Parathyroid adenoma (tissue), 2 donors: ENCODE results near the gene KCNH1.

Experiments
- H2AFZ ChIP-seq: fragments of 300-600 bp; sonication (generic); one replicate; pipeline ENCODE4 v1.7.0; 2017; ENCODE audit warnings: antibody characterized with exemption, mild to moderate bottlenecking
- H3K27ac ChIP-seq: fragments of 300-600 bp; sonication (generic); one replicate; pipeline ENCODE4 v1.7.0; 2017
- H3K27me3 ChIP-seq: fragments of 300-600 bp; sonication (generic); one replicate; pipeline ENCODE4 v1.7.0; 2017; ENCODE audit warnings: low read length; ENCODE audit not compliant: control insufficient read depth, insufficient read depth
- H3K36me3 ChIP-seq: fragments of 300-600 bp; sonication (generic); one replicate; pipeline ENCODE4 v1.7.0; 2017; ENCODE audit warnings: low read length; ENCODE audit not compliant: control insufficient read depth, insufficient read depth
- H3K4me1 ChIP-seq: fragments of 300-600 bp; sonication (generic); one replicate; pipeline ENCODE4 v1.7.0; 2017; ENCODE audit warnings: control low read depth
- H3K4me2 ChIP-seq: fragments of 300-600 bp; sonication (generic); one replicate; pipeline ENCODE4 v1.7.0; 2017; ENCODE audit warnings: low read length
- H3K4me3 ChIP-seq: fragments of 300-600 bp; sonication (generic); one replicate; pipeline ENCODE4 v1.7.0; 2017; ENCODE audit warnings: low read depth, low read length
- H3K79me2 ChIP-seq: fragments of 300-600 bp; sonication (generic); one replicate; pipeline ENCODE4 v1.7.0; 2017; ENCODE audit warnings: control low read depth
- H3K9ac ChIP-seq: fragments of 300-600 bp; sonication (generic); one replicate; pipeline ENCODE4 v1.7.0; 2017; ENCODE audit warnings: mild to moderate bottlenecking
- H3K9me3 ChIP-seq: fragments of 300-600 bp; sonication (generic); one replicate; pipeline ENCODE4 v1.7.0; 2017; ENCODE audit warnings: low read length; ENCODE audit not compliant: control insufficient read depth
- CTCF ChIP-seq: fragments of 300-600 bp; sonication (generic); IDR thresholded peaks from one replicate; pipeline ENCODE4 v1.7.0; 2017; ENCODE audit warnings: antibody characterized with exemption, mild to moderate bottlenecking
- donor health status: primary hyperparathyroidism.

The KCNH1 gene

GRCh38 chr1:210905365-210905904 lies 228.5 kb downstream of the KCNH1 start:
- TF ChIP-seq CTCF, result no peak
- Histone ChIP-seq H3K4me3 (no peak overlapping the region), H3K36me3 (no peaks in the 10 kb centered on the region), H2AFZ (no peak overlapping the region), H3K4me2 (no peak overlapping the region), H3K79me2 (no peaks in the 10 kb centered on the region), H3K27me3 (no peaks in the 10 kb centered on the region), H3K4me1 (no peaks in the 10 kb centered on the region), H3K9ac (no peak overlapping the region), H3K9me3 (no peaks in the 10 kb centered on the region), H3K27ac (no peak overlapping the region)

DNA sequence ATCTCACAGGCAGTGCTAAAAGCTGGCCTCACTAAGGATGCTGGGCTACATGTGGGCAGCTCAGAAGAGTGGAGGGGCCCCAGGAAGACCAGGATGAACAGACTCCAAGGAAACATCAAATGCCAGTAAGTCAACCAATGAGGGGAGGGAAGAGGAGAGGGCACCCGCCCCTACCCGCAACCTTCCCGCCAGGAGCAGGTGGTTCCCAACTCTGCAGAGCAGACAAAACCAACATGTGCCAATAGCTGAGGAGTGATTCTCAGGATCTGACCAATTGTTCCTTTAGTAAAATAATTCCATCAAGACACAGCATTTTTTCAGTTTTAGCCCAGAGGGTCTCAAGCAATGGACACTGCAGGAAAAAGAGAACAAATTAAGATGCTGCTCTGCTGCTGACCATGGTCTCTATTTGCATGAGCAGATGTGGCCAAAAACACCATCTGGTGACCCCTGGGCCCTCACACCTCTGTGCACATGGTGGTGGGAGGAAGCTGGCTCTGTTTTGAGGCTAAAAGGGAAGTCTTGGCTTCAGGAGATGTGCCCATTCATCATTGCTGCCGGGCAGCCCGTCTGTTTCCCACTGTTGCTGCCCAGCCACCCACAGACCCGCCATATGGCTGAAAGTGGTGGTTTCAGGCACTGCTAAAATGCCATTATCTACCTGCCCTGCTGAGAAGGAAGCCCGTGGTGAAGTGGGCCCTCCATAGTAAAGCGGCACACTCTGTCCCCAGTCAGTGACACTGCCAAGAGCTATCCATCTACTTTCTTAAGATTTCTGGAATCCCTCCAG lies 231.8 kb downstream of the KCNH1 start:
- H3K27ac ChIP-seq, result no peak overlapping the region
- no peaks in the 10 kb centered on the region for H3K36me3 ChIP-seq
- no peak overlapping the region for H3K9ac ChIP-seq
- H3K79me2 ChIP-seq, result no peaks in the 10 kb centered on the region
- no peak for TF ChIP-seq CTCF
- no peaks in the 10 kb centered on the region for H3K9me3 ChIP-seq
- no peak overlapping the region for H3K4me3 ChIP-seq
- H3K4me1 ChIP-seq, result no peaks in the 10 kb centered on the region
- no peak overlapping the region for H3K4me2 ChIP-seq
- no peaks in the 10 kb centered on the region for H3K27me3 ChIP-seq
- H2AFZ ChIP-seq, result no peak overlapping the region

GRCh38 chr1:210900820-210901219 lies 233.1 kb downstream of the KCNH1 start:
- Histone ChIP-seq H3K9me3 (no peaks in the 10 kb centered on the region), H3K9ac (no peak overlapping the region), H2AFZ (no peak overlapping the region), H3K36me3 (no peaks in the 10 kb centered on the region), H3K27ac (no peak overlapping the region), H3K4me1 (no peaks in the 10 kb centered on the region), H3K4me2 (no peak overlapping the region), H3K79me2 (no peaks in the 10 kb centered on the region), H3K27me3 (no peaks in the 10 kb centered on the region), H3K4me3 (no peak overlapping the region)
- TF ChIP-seq CTCF, result no peak

GRCh38 chr1:210900079-210900478 lies 233.9 kb downstream of the KCNH1 start:
- TF ChIP-seq CTCF, result no peak
- Histone ChIP-seq H3K4me2 (no peak overlapping the region), H3K4me3 (no peak overlapping the region), H3K27ac (no peak overlapping the region), H3K9ac (no peak overlapping the region), H3K9me3 (no peaks in the 10 kb centered on the region), H2AFZ (no peak overlapping the region), H3K4me1 (no peaks in the 10 kb centered on the region), H3K36me3 (no peaks in the 10 kb centered on the region), H3K79me2 (no peaks in the 10 kb centered on the region), H3K27me3 (no peaks in the 10 kb centered on the region)

DNA sequence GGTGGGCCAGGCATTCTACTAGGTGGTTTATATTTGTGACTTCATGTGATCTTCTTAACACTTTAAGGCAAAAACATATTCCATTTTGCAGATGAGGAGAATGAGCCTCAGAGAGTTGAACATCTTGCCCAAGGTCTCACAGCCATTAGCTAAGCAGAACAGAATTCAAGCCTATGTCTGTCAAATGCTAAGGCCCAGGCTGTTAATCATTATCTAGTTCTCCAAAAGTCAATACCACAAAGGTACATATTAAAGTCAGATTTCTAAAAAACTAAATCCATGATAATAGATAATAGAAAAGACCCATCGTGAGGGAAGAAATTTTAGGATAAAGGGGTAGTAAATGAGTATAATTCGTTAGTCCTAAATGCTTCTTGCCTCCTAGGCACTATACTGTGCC lies 234.3 kb downstream of the KCNH1 start:
- H3K27me3 ChIP-seq, result no peaks in the 10 kb centered on the region
- no peak overlapping the region for H3K4me3 ChIP-seq
- no peaks in the 10 kb centered on the region for H3K4me1 ChIP-seq
- no peaks in the 10 kb centered on the region for H3K36me3 ChIP-seq
- H2AFZ ChIP-seq, result no peak overlapping the region
- no peak overlapping the region for H3K4me2 ChIP-seq
- H3K27ac ChIP-seq, result no peak overlapping the region
- H3K9me3 ChIP-seq, result no peaks in the 10 kb centered on the region
- no peak for TF ChIP-seq CTCF
- H3K9ac ChIP-seq, result no peak overlapping the region
- no peaks in the 10 kb centered on the region for H3K79me2 ChIP-seq
